DOHH2 (cell line): ENCODE data around the gene PPIE.

Experiments
- H3F3A ChIP-seq: fragments of 200-600 bp; sonication (generic), shearing (Covaris generic); 2 replicates; pipeline ENCODE4 v1.6.0; 2016; ENCODE audit warnings: antibody characterized with exemption, mild to moderate bottlenecking; ENCODE audit not compliant: control insufficient read depth, insufficient read depth
- H3K27ac ChIP-seq: fragments of 200-600 bp; sonication (generic); 2 replicates; pipeline ENCODE4 v1.5.1; 2014; ENCODE audit warnings: low read depth, mild to moderate bottlenecking, low read length, moderate library complexity
- H3K27me3 ChIP-seq: fragments of 200-600 bp; sonication (generic); 2 replicates; pipeline ENCODE4 v1.6.1; 2014; ENCODE audit warnings: mild to moderate bottlenecking, low read length, mixed read lengths; ENCODE audit not compliant: control insufficient read depth
- H3K36me3 ChIP-seq: fragments of 200-600 bp; sonication (generic); 2 replicates; pipeline ENCODE4 v1.6.1; 2014; ENCODE audit warnings: mild to moderate bottlenecking, low read length, moderate library complexity, mixed read lengths; ENCODE audit not compliant: control insufficient read depth
- H3K4me1 ChIP-seq: fragments of 200-600 bp; sonication (generic); 2 replicates; pipeline ENCODE4 v1.6.1; 2014; ENCODE audit warnings: mild to moderate bottlenecking, low read length, mixed read lengths; ENCODE audit not compliant: control insufficient read depth
- H3K4me2 ChIP-seq: fragments of 200-600 bp; sonication (generic); 2 replicates; pipeline ENCODE4 v1.6.0; 2014; ENCODE audit warnings: mild to moderate bottlenecking, low read length, moderate library complexity
- H3K4me3 ChIP-seq: fragments of 200-600 bp; sonication (generic); 2 replicates; pipeline ENCODE4 v1.5.1; 2014; ENCODE audit warnings: mild to moderate bottlenecking, low read length, mixed read lengths
- H3K79me2 ChIP-seq: fragments of 200-600 bp; sonication (generic); 2 replicates; pipeline ENCODE4 v1.6.1; 2014; ENCODE audit warnings: mild to moderate bottlenecking, low read length, mixed read lengths; ENCODE audit not compliant: control insufficient read depth
- H3K9me2 ChIP-seq: fragments of 200-600 bp; sonication (generic); replicated peaks from 2 replicates; pipeline ENCODE4 v1.6.1; 2014; ENCODE audit warnings: mild to moderate bottlenecking, low read length, mixed read lengths; ENCODE audit not compliant: control insufficient read depth
- H3K9me3 ChIP-seq: fragments of 200-600 bp; sonication (generic); 2 replicates; pipeline ENCODE4 v1.6.1; 2014; ENCODE audit warnings: antibody characterized with exemption, low read length, mixed read lengths; ENCODE audit not compliant: control insufficient read depth, insufficient read depth
- H4K20me1 ChIP-seq: fragments of 200-600 bp; sonication (generic); 2 replicates; pipeline ENCODE4 v1.6.0; 2014; ENCODE audit warnings: low read depth, mild to moderate bottlenecking, antibody characterized with exemption, low read length, moderate library complexity; ENCODE audit not compliant: control insufficient read depth, insufficient read depth
- CTCF ChIP-seq: fragments of 200-600 bp; sonication (generic); IDR thresholded peaks from one replicate; pipeline ENCODE4 v1.5.1; 2014; ENCODE audit warnings: antibody characterized with exemption, mild to moderate bottlenecking, low read depth, low read length; ENCODE audit not compliant: poor library complexity, severe bottlenecking
- EZH2phosphoT487 ChIP-seq: fragments of 200-600 bp; sonication (generic); IDR thresholded peaks from 2 replicates; pipeline ENCODE4 v1.6.1; 2017; ENCODE audit warnings: borderline replicate concordance, mild to moderate bottlenecking, antibody characterized with exemption, low read length, moderate library complexity, mixed read lengths

PPIE gene

GRCh38 chr1:39738622-39739366, at the start of gene PPIE:
PPIE (plus strand) TSS chr1:39738882; CDS start chr1:39738901, 19 bp downstream.
- no peaks in the 10 kb centered on the region for H3K9me2 ChIP-seq
- H3K4me2 ChIP-seq, result peak within 1 kb of the TSS; percentile 96
- no peaks in the 10 kb centered on the region for H3K9me3 ChIP-seq
- H3K4me3 ChIP-seq, result peak within 1 kb of the TSS; percentile 97
- peaks cover 7% of the 10 kb centered on the region; the same call in 1 of the 2 replicates for H3K27me3 ChIP-seq
- H3K4me1 ChIP-seq, result peaks cover 17% of the 10 kb centered on the region
- H3K36me3 ChIP-seq, result peaks cover 47% of the 10 kb centered on the region
- H3F3A ChIP-seq, result no peaks in the 10 kb centered on the region
- H3K27ac ChIP-seq, result peak within 1 kb of the TSS; percentile 16; the same call in 1 of the 2 replicates
- peaks cover 30% of the 10 kb centered on the region for H3K79me2 ChIP-seq
- no peaks in the 10 kb centered on the region for H4K20me1 ChIP-seq
- TF ChIP-seq CTCF (no peak), EZH2phosphoT487 (no peak)

DNA sequence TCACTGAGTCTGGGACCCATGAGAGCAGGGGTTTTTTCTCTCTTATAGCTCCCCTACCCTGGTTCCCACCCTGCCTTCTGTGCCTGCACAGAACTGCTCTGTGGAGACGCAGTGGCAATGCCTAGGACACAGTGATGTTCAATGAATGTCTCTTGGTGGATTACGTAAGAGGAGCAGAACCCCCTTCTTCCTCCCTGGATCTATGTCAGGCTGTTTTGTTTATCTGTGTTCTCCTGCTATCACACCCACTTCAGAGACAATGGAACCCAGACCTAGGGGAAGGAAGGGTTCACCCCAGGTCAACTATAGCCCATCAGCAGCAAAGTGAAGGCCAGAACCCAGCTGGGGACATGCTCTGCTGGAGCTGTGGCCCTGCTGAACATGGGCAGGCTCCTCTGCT, 49.5 kb upstream of the PPIE start:
- no peaks in the 10 kb centered on the region for H3K4me1 ChIP-seq
- H3K4me3 ChIP-seq, result no peak overlapping the region
- no peak overlapping the region for H3K27ac ChIP-seq
- H4K20me1 ChIP-seq, result no peaks in the 10 kb centered on the region
- no peaks in the 10 kb centered on the region for H3K9me2 ChIP-seq
- no peak overlapping the region for H3K4me2 ChIP-seq
- H3K36me3 ChIP-seq, result no peaks in the 10 kb centered on the region
- TF ChIP-seq CTCF, result no peak
- TF ChIP-seq EZH2phosphoT487, result no peak
- H3K79me2 ChIP-seq, result no peaks in the 10 kb centered on the region
- H3K9me3 ChIP-seq, result no peaks in the 10 kb centered on the region
- peaks cover 30% of the 10 kb centered on the region for H3K27me3 ChIP-seq
- no peaks in the 10 kb centered on the region for H3F3A ChIP-seq

- Histone ChIP-seq H3K4me1 (no peaks in the 10 kb centered on the region), H3F3A (no peaks in the 10 kb centered on the region), H3K4me2 (no peak overlapping the region), H3K27me3 (peaks cover 34% of the 10 kb centered on the region), H3K4me3 (no peak overlapping the region), H3K36me3 (no peaks in the 10 kb centered on the region), H3K9me2 (no peaks in the 10 kb centered on the region), H4K20me1 (no peaks in the 10 kb centered on the region), H3K79me2 (no peaks in the 10 kb centered on the region), H3K27ac (no peak overlapping the region), H3K9me3 (no peaks in the 10 kb centered on the region)
- TF ChIP-seq CTCF (no peak), EZH2phosphoT487 (no peak)
Observed at GRCh38 chr1:39689635-39690034, 49.0 kb upstream of the PPIE start.
